ENCODE measurements around the gene TXNDC16.

- no peak for TF ChIP-seq CTCF (IDR thresholded peaks at IDR 0.05; ENCODE audit: insufficient read depth, low read length, poor library complexity, severe bottlenecking)
- TF ChIP-seq EZH2phosphoT487 (conservative IDR thresholded peaks at IDR 0.05; ENCODE audit: low read length): no peak
Observed at GRCh38 chr14:52397844-52398243, 154.5 kb downstream of the TXNDC16 start.

Data from SU-DHL-6 (cell line).